Endothelial cell (in vitro differentiated cells): ENCODE measurements around the gene CIT. TPM values are rescaled to one million over a fixed set of nuclear protein-coding genes. Genes with fewer than 3 reads are reported as not detected.

Source experiments
- DNase-seq: peaks from one replicate; pipeline ENCODE4 v3.0.0; 2021; ENCODE audit warnings: low spot score
- H3K27ac Mint-ChIP-seq: one replicate; pipeline ENCODE4 v1.8.0; 2021; ENCODE audit warnings: mixed read lengths, inconsistent platforms; ENCODE audit not compliant: unreplicated experiment
- H3K27me3 Mint-ChIP-seq: one replicate; pipeline ENCODE4 v1.8.0; 2021; ENCODE audit warnings: mild to moderate bottlenecking, moderate library complexity, mixed read lengths, inconsistent platforms; ENCODE audit not compliant: unreplicated experiment
- H3K36me3 Mint-ChIP-seq: one replicate; pipeline ENCODE4 v1.8.0; 2021; ENCODE audit warnings: mild to moderate bottlenecking, low read depth, mixed read lengths, inconsistent platforms; ENCODE audit not compliant: unreplicated experiment
- H3K4me1 Mint-ChIP-seq: one replicate; pipeline ENCODE4 v1.8.0; 2021; ENCODE audit warnings: mild to moderate bottlenecking, mixed read lengths, inconsistent platforms; ENCODE audit not compliant: unreplicated experiment
- H3K4me3 Mint-ChIP-seq: one replicate; pipeline ENCODE4 v1.8.0; 2021; ENCODE audit warnings: mild to moderate bottlenecking, mixed read lengths, inconsistent platforms; ENCODE audit not compliant: unreplicated experiment
- H3K9me3 Mint-ChIP-seq: one replicate; pipeline ENCODE4 v1.8.0; 2021; ENCODE audit warnings: mixed read lengths, inconsistent platforms; ENCODE audit not compliant: unreplicated experiment
- total RNA-seq: library from RNA; stranded (reverse); fragmentation: NEBNext Ultra II Directional; extraction: Animal tissue kit (Norgen Biotek cat#: 25700); gene quantifications from one replicate; pipeline ENCODE4 v1.2.1, GENCODE V29; 2021; ENCODE audit not compliant: unreplicated experiment
- TF ChIP-seq, protein P1 (sequence below): fragments of 200-600 bp; sonication (generic); IDR thresholded peaks from one replicate; pipeline ENCODE4 v1.5.0; 2021; ENCODE audit warnings: antibody characterized with exemption; ENCODE audit not compliant: unreplicated experiment

Gene CIT
- total RNA-seq, 1 donor from 2014 or later: 14.4 TPM

DNA sequence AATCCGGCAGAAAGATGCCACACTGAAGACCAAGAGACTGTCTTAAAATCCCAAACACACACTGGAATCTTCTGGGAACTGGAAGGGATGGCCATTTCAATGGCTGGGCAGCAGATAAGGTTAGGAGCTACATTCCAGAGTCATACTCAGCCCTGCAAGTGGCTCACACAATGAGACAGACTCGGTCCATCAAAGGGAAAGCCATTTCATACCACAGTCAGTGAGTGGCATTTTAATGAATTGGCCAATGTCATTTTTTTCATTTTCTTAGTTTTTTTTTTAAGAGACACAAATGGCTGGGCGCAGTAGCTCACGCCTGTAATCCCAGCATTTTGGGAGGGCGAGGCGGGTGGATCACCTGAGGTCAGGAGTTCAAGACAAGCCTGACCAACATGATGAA, 17.9 kb downstream of the CIT start:
- no peak for DNase-seq
- TF ChIP-seq, protein P1, sequence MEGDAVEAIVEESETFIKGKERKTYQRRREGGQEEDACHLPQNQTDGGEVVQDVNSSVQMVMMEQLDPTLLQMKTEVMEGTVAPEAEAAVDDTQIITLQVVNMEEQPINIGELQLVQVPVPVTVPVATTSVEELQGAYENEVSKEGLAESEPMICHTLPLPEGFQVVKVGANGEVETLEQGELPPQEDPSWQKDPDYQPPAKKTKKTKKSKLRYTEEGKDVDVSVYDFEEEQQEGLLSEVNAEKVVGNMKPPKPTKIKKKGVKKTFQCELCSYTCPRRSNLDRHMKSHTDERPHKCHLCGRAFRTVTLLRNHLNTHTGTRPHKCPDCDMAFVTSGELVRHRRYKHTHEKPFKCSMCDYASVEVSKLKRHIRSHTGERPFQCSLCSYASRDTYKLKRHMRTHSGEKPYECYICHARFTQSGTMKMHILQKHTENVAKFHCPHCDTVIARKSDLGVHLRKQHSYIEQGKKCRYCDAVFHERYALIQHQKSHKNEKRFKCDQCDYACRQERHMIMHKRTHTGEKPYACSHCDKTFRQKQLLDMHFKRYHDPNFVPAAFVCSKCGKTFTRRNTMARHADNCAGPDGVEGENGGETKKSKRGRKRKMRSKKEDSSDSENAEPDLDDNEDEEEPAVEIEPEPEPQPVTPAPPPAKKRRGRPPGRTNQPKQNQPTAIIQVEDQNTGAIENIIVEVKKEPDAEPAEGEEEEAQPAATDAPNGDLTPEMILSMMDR: no peak
- Mint-ChIP-seq H3K27me3 (peaks cover 1% of the 10 kb centered on the region), H3K4me1 (no peaks in the 10 kb centered on the region), H3K36me3 (no peaks in the 10 kb centered on the region), H3K4me3 (no peak overlapping the region), H3K27ac (no peak overlapping the region), H3K9me3 (no peaks in the 10 kb centered on the region)

DNA sequence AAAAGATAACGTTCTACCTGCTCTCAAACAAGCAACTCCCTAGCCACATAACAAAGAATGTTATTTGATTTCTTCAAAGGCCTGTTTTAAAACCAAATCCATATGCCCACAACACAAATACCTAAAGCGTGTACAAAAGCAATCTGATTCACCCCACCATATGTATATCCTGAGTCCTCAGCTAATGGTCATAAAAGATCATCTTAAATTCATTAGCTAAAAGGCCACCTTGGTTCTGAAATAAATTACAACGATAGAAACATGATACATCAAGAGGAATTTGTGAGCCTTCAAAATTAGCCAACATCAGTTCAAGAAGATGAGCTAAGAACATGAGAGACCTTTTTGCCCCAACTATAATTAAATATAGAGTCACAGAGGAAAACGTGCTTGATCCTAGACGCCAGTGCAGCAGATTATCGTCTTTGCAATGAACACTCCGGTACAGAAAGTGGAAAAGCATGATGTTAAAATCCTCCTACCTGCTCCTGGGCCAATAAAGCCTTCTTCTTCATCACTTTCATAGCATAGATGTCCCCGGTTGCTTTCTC, 20.0 kb downstream of the CIT start:
- no peaks in the 10 kb centered on the region for H3K4me1 Mint-ChIP-seq
- H3K36me3 Mint-ChIP-seq: no peaks in the 10 kb centered on the region
- no peak for DNase-seq
- H3K9me3 Mint-ChIP-seq: no peaks in the 10 kb centered on the region
- TF ChIP-seq, protein P1: no peak
- H3K27me3 Mint-ChIP-seq: no peaks in the 10 kb centered on the region
- H3K4me3 Mint-ChIP-seq: no peak overlapping the region
- no peak overlapping the region for H3K27ac Mint-ChIP-seq

DNA sequence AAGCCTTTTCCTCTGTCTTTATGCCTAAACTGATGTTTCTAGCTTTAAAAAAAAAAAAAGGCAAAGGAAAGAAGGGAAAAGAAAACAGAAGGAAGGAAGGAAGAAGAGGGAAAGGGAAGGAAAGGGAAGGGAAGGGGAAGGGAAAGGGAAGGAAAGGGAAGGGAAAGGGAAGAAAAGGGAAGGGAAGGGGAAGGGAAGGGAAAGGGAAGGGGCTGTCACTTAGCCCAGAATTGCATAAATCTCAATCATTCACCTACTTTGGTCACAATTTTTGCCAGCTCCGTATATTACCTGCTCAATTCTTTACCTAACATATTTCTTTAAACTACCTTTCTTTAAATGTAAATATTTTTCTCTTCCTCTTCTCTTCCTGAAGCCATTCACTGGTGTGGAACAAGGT, 26.8 kb downstream of the CIT start:
- no peaks in the 10 kb centered on the region for H3K36me3 Mint-ChIP-seq
- no peak overlapping the region for H3K4me3 Mint-ChIP-seq
- TF ChIP-seq, protein P1: no peak
- H3K27ac Mint-ChIP-seq: no peak overlapping the region
- H3K9me3 Mint-ChIP-seq: no peaks in the 10 kb centered on the region
- DNase-seq: no peak
- no peaks in the 10 kb centered on the region for H3K27me3 Mint-ChIP-seq
- H3K4me1 Mint-ChIP-seq: no peaks in the 10 kb centered on the region

DNA sequence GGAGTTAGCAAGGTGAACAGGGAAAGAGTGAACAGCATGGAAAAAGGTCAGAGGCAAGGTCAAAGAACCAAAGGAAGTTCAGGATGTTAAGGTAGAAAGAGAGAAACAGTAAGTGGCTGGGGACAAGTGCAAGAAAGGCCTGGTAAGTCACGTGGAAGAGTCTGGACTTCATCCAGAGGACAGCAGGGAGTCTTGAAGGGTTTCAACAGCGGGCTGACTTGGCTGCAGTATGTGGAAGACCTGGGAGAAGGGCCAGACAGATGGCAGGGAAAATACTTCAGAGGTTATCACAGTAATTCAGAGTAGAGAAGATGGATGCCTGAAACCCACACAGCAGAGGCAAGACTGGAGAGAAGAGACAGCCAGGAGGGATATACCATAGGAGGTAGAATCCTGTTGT, 34.0 kb downstream of the CIT start:
- no peak for DNase-seq
- Mint-ChIP-seq H3K9me3 (no peaks in the 10 kb centered on the region), H3K27ac (no peak overlapping the region), H3K36me3 (no peaks in the 10 kb centered on the region), H3K4me3 (no peak overlapping the region), H3K27me3 (no peaks in the 10 kb centered on the region), H3K4me1 (peaks cover 2% of the 10 kb centered on the region)
- TF ChIP-seq, protein P1: no peak

DNA sequence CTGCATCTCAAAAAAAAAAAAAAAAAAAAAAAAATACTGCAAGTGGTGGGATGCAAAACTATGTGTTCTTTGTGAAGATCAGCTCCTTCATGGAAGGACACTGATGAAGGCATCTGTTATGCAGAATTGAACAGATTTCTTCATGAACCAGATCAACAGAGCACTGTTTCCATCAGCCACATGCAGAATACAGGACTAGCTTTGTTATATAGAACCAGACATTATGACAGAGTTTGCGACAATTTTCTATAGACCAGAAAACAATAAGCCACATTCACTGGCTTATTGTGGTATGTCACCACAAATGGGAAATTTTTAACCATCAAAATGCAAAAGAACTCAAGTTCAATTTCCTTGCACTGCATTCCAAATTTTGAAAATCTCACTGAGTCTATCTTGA, 34.7 kb downstream of the CIT start:
- no peak overlapping the region for H3K27ac Mint-ChIP-seq
- no peak for DNase-seq
- H3K9me3 Mint-ChIP-seq: no peaks in the 10 kb centered on the region
- peaks cover 2% of the 10 kb centered on the region for H3K4me1 Mint-ChIP-seq
- no peaks in the 10 kb centered on the region for H3K27me3 Mint-ChIP-seq
- no peaks in the 10 kb centered on the region for H3K36me3 Mint-ChIP-seq
- TF ChIP-seq, protein P1: no peak
- H3K4me3 Mint-ChIP-seq: no peak overlapping the region
